ENCODE measurements around the gene SLC2A4.

SLC2A4 gene

DNA sequence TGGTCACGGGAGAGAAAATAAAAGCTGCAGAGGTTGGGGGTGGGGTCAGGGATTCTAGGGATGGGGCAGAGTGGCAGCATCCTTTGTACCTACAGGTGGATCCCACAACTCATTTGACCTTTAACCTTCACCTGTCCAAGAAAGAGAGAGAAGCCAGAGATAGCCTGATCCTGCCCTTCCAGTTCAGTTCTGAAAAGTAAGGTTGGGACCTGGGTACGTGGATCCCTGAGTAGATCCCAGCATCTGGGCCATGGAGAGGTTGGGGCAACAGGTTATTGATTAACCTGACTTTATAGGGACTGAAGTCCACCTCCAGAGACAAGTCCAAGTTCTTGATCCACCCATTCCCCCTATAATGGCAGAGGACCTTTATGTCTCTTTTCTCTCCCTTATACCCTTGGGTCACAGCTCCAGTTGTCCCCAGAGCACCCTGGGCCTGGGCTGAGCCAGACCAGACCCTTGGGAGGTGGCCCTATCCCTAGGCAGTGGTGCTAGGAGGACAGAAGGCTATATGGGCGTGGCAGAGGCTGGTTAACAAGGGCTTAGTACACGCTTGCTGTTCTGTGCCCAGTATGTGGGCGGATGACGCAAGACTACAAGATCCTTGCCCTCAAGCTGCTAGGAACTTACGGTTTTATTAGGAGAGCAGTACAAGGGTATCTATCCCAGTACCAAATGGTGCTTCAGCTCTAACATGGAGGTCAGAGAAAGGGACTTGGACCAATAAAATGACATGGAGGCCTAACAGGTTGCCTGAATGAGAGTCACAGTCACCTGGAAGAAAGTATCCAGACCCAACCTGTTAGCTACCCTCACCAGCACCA is 22.6 kb upstream of the SLC2A4 start:
- Histone ChIP-seq H3K4me3 (ENCODE audit: low read depth, low read length) (no peak overlapping the region), H3K36me3 (replicated peaks) (peaks cover 44% of the 10 kb centered on the region), H3K27ac (no peak overlapping the region), H3K27me3 (replicated peaks) (no peaks in the 10 kb centered on the region)
- TF ChIP-seq, protein P1, sequence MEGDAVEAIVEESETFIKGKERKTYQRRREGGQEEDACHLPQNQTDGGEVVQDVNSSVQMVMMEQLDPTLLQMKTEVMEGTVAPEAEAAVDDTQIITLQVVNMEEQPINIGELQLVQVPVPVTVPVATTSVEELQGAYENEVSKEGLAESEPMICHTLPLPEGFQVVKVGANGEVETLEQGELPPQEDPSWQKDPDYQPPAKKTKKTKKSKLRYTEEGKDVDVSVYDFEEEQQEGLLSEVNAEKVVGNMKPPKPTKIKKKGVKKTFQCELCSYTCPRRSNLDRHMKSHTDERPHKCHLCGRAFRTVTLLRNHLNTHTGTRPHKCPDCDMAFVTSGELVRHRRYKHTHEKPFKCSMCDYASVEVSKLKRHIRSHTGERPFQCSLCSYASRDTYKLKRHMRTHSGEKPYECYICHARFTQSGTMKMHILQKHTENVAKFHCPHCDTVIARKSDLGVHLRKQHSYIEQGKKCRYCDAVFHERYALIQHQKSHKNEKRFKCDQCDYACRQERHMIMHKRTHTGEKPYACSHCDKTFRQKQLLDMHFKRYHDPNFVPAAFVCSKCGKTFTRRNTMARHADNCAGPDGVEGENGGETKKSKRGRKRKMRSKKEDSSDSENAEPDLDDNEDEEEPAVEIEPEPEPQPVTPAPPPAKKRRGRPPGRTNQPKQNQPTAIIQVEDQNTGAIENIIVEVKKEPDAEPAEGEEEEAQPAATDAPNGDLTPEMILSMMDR (IDR thresholded peaks at IDR 0.05; ENCODE audit: low read depth, low read length, missing control alignments), result no peak
- in situ Hi-C loops (cut with HindIII; ENCODE audit: low pct_ligation_motif_present, low sequenced_read_pairs), result no loop called here
- DNase-seq, result no peak

DNA sequence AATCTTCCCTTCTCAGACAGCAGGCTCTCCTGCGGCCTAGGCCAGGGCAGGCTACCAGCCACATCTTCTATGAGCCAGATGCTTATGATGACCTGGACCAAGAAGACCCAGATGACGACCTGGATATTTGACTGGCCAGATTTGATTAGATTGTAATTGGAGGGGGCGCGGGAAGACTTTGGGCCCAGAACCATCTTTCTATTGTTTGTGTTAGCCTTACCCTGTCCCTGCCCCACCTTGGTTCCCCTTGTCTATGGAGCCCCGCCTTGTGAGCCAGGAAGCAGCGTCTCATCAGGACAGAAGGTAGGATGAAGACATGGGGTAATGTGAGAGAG is 22.0 kb upstream of the SLC2A4 start:
- in situ Hi-C loops (cut with HindIII; ENCODE audit: low pct_ligation_motif_present, low sequenced_read_pairs), result no loop called here
- H3K36me3 ChIP-seq (replicated peaks), result peaks cover 39% of the 10 kb centered on the region

DNA sequence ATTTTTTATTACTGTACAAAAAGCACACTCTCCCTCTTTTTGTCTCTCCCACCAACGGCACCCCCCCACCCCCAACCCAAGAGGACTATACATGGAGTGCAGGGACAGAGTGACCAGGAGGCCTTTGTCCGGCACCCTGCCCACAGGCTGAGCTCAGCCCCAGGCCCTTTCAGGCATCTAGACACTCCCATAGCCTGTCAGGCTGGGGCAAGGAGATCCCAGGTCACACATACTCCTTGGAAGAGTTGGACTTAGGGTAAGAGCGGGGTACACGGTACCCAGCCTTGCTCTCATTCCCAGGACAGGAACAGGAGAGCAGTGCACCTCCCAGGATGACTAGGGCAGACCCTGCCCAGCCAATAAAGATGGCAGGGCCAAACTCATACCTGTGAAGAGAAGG is 21.4 kb upstream of the SLC2A4 start:
- H3K27ac ChIP-seq, result no peak overlapping the region
- TF ChIP-seq, protein P1 (IDR thresholded peaks at IDR 0.05; ENCODE audit: low read depth, low read length, missing control alignments), result no peak
- peaks cover 34% of the 10 kb centered on the region for H3K36me3 ChIP-seq (replicated peaks)
- no peak overlapping the region for H3K4me3 ChIP-seq (ENCODE audit: low read depth, low read length)
- in situ Hi-C loops (cut with HindIII; ENCODE audit: low pct_ligation_motif_present, low sequenced_read_pairs), result no loop called here
- DNase-seq, result no peak
- no peaks in the 10 kb centered on the region for H3K27me3 ChIP-seq (replicated peaks)

More for the DNA sequence above, 22.0 kb upstream of the SLC2A4 start:
- Histone ChIP-seq H3K27ac (no peak overlapping the region), H3K4me3 (ENCODE audit: low read depth, low read length) (no peak overlapping the region), H3K27me3 (replicated peaks) (no peaks in the 10 kb centered on the region)
- TF ChIP-seq, protein P1 (IDR thresholded peaks at IDR 0.05; ENCODE audit: low read depth, low read length, missing control alignments), result no peak
- DNase-seq, result no peak

- in situ Hi-C loops (cut with HindIII; ENCODE audit: low pct_ligation_motif_present, low sequenced_read_pairs), result no loop called here
- TF ChIP-seq, protein P1 (IDR thresholded peaks at IDR 0.05; ENCODE audit: low read depth, low read length, missing control alignments), result no peak
- DNase-seq, result no peak
- Histone ChIP-seq H3K27me3 (replicated peaks) (no peaks in the 10 kb centered on the region), H3K4me3 (ENCODE audit: low read depth, low read length) (peak overlapping the region; percentile 47), H3K36me3 (replicated peaks) (peaks cover 27% of the 10 kb centered on the region), H3K27ac (no peak overlapping the region)
Measured at GRCh38 chr17:7260651-7261378, 20.7 kb upstream of the SLC2A4 start.

- no peak for DNase-seq
- H3K27me3 ChIP-seq (replicated peaks), result no peaks in the 10 kb centered on the region
- no peak overlapping the region for H3K27ac ChIP-seq
- TF ChIP-seq, protein P1 (IDR thresholded peaks at IDR 0.05; ENCODE audit: low read depth, low read length, missing control alignments), result no peak
- H3K4me3 ChIP-seq (ENCODE audit: low read depth, low read length), result peak overlapping the region; percentile 47
- peaks cover 24% of the 10 kb centered on the region for H3K36me3 ChIP-seq (replicated peaks)
- in situ Hi-C loops (cut with HindIII; ENCODE audit: low pct_ligation_motif_present, low sequenced_read_pairs), result no loop called here
Measured at GRCh38 chr17:7261379-7262191, 19.9 kb upstream of the SLC2A4 start.

Measured in brain microvascular endothelial cell (primary cell).